K562 (cell line): ENCODE data around the gene ZNF646. TPM values are rescaled to one million over a fixed set of nuclear protein-coding genes. Genes with fewer than 3 reads are reported as not detected.

Experiments
- CBFB ChIP-seq: sonication (generic); formaldehyde crosslinking; IDR thresholded peaks from 2 replicates; pipeline ENCODE4 v1.4.0; 2020; ENCODE audit warnings: mild to moderate bottlenecking, missing genetic modification reagents
- CHD1 ChIP-seq: fragments of 200-600 bp; sonication (generic); IDR thresholded peaks from one replicate; pipeline ENCODE4 v1.6.1; 2012; ENCODE audit warnings: mild to moderate bottlenecking, moderate library complexity, low read length, inconsistent platforms
- GTF2E2 ChIP-seq: fragments of 200-800 bp; sonication (Bioruptor generic); IDR thresholded peaks from 2 replicates; pipeline ENCODE4 v1.6.1; 2016; ENCODE audit warnings: missing genetic modification characterization, missing compliant biosample characterization
- HDAC8 ChIP-seq: fragments of 450-650 bp; IDR thresholded peaks from 2 replicates; pipeline ENCODE4 v1.6.1; 2016; ENCODE audit warnings: mild to moderate bottlenecking, missing genetic modification characterization, moderate library complexity, missing compliant biosample characterization
- L3MBTL2 ChIP-seq: fragments of 450-650 bp; IDR thresholded peaks from 2 replicates; pipeline ENCODE4 v1.6.1; 2016; ENCODE audit warnings: mild to moderate bottlenecking, moderate library complexity
- MYC ChIP-seq, 2 experiments: fragments of 250-450 bp in 1 of 2; sonication (Bioruptor Pico) in 1 of 2; IDR thresholded peaks; 2 replicates each; pipeline versions ENCODE4 v1.5.1 to v1.6.1; 2012 to 2021; ENCODE audit warnings: low read depth in 2 of 2, borderline replicate concordance in 1 of 2, improper control_type of control experiment in 1 of 2, low read length in 1 of 2, mild to moderate bottlenecking in 1 of 2, moderate library complexity in 1 of 2
- NEUROD1 ChIP-seq: fragments of 150-350 bp; IDR thresholded peaks from 2 replicates; pipeline ENCODE4 v1.6.1; 2014; ENCODE audit warnings: borderline replicate concordance, low read length, low read depth; ENCODE audit not compliant: partially characterized antibody
- PHB2 ChIP-seq: fragments of 450-650 bp; IDR thresholded peaks from 2 replicates; pipeline ENCODE4 v1.6.1; 2017; ENCODE audit warnings: low read depth
- SIRT6 ChIP-seq: IDR thresholded peaks from one replicate; pipeline ENCODE4 v1.6.1; 2012; ENCODE audit warnings: low read depth, mild to moderate bottlenecking, control low read depth, inconsistent platforms, low read length, moderate library complexity
- TCF3 ChIP-seq: sonication (generic); formaldehyde crosslinking; IDR thresholded peaks from 2 replicates; pipeline ENCODE4 v1.4.0; 2020; ENCODE audit warnings: mild to moderate bottlenecking, missing genetic modification reagents
- TCF7L2 ChIP-seq: fragments of 150-350 bp; IDR thresholded peaks from 2 replicates; pipeline ENCODE4 v1.6.1; 2016; ENCODE audit warnings: low read depth, mild to moderate bottlenecking, low read length, moderate library complexity
- TGIF2 ChIP-seq: sonication (generic); formaldehyde crosslinking; IDR thresholded peaks from 2 replicates; pipeline ENCODE4 v1.8.1; 2022; ENCODE audit warnings: mild to moderate bottlenecking, missing genetic modification reagents, moderate library complexity
- ZBTB17 ChIP-seq: fragments of 450-650 bp; formaldehyde crosslinking; IDR thresholded peaks from 2 replicates; pipeline ENCODE4 v1.4.0; 2020; ENCODE audit warnings: mild to moderate bottlenecking
- ZFP30 ChIP-seq: fragments of 250-450 bp; sonication (Bioruptor Pico); IDR thresholded peaks from 2 replicates; pipeline ENCODE4 v1.8.0; 2022; ENCODE audit warnings: moderate library complexity, mild to moderate bottlenecking, inconsistent platforms, borderline replicate concordance
- ZNF174 ChIP-seq: fragments of 250-450 bp; sonication (Bioruptor Pico); IDR thresholded peaks from 2 replicates; pipeline ENCODE4 v1.4.0; 2020; ENCODE audit warnings: mild to moderate bottlenecking
- ZNF436 ChIP-seq: fragments of 250-450, 450-650 bp; sonication (Bioruptor Pico); formaldehyde crosslinking; IDR thresholded peaks from 2 replicates; pipeline ENCODE4 v1.7.0; 2020; ENCODE audit warnings: mild to moderate bottlenecking
- ZNF589 ChIP-seq: fragments of 200-800 bp; sonication (Bioruptor generic); IDR thresholded peaks from 2 replicates; pipeline ENCODE4 v1.6.1; 2016; ENCODE audit warnings: low read depth, missing genetic modification characterization, missing compliant biosample characterization
- ZNF76 ChIP-seq: fragments of 250-450 bp; sonication (Bioruptor Pico); IDR thresholded peaks from 2 replicates; pipeline ENCODE4 v1.4.0; 2020; ENCODE audit warnings: mild to moderate bottlenecking, moderate library complexity, borderline replicate concordance
- ZNF830 ChIP-seq: fragments of 250-450 bp; sonication (Bioruptor Pico); IDR thresholded peaks from 2 replicates; pipeline ENCODE4 v1.5.0; 2021; ENCODE audit warnings: mild to moderate bottlenecking
- polyA plus RNA-seq, 8 experiments: library from polyadenylated mRNA; depleted of rRNA in 4 of 8; stranded (reverse) in 5 of 8; unstranded in 3 of 8; fragments of >200 nt; fragmentation: Nextera tagmentation in 2 of 8; fragmentation: Illumina TruSeq in 1 of 8; extraction: Ambion mirVana in 2 of 8; extraction: Trizol in 1 of 8; gene quantifications; 2 replicates each; pipeline versions ENCODE4 v1.2.1 to v1.2.3, GENCODE V29; 2011 to 2014; ENCODE audit warnings: inconsistent platforms in 1 of 8, missing spikeins in 1 of 8
- total RNA-seq, 7 experiments: library from RNA; depleted of rRNA in 6 of 7; stranded (reverse); fragments of >200 nt in 6 of 7; fragmentation: Illumina TruSeq in 2 of 7; extraction: Trizol in 2 of 7; gene quantifications; 2 replicates each; pipeline versions ENCODE4 v1.2.1 to v1.2.3, GENCODE V29; 2011 to 2021; ENCODE audit warnings: low replicate concordance in 1 of 7
- TF ChIP-seq, protein P1 (sequence below), 2 experiments: fragments of 450-650 bp in 1 of 2; IDR thresholded peaks; 2 replicates each; pipeline ENCODE4 v1.6.1; 2011 to 2017; ENCODE audit warnings: low read depth in 2 of 2, antibody characterized with exemption in 1 of 2, borderline replicate concordance in 1 of 2, low read length in 1 of 2, mild to moderate bottlenecking in 1 of 2, mixed read lengths in 1 of 2; ENCODE audit not compliant: control insufficient read depth in 1 of 2
- TF ChIP-seq, protein P2 (sequence below): fragments of 450-650 bp; IDR thresholded peaks from 2 replicates; pipeline ENCODE4 v1.6.1; 2016; ENCODE audit warnings: missing biosample characterization, missing genetic modification characterization
- TF ChIP-seq, protein P3 (sequence below), 2 experiments: IDR thresholded peaks; 2 replicates each; pipeline ENCODE4 v1.6.1; 2011; ENCODE audit warnings: borderline replicate concordance in 1 of 2, control low read depth in 1 of 2, low read depth in 1 of 2, low read length in 1 of 2, mild to moderate bottlenecking in 1 of 2, mixed read lengths in 1 of 2, moderate library complexity in 1 of 2; ENCODE audit not compliant: insufficient read depth in 1 of 2, insufficient read length in 1 of 2, poor library complexity in 1 of 2, severe bottlenecking in 1 of 2; ENCODE audit errors: extremely low read depth in 1 of 2

The ZNF646 gene
- total and polyA plus RNA-seq, 9 of the 15 experiments (the other 6 are each of a cell fraction or from before 2014, with no cell fraction given) = 0.08 to 20.6 (median 8.0) TPM

DNA sequence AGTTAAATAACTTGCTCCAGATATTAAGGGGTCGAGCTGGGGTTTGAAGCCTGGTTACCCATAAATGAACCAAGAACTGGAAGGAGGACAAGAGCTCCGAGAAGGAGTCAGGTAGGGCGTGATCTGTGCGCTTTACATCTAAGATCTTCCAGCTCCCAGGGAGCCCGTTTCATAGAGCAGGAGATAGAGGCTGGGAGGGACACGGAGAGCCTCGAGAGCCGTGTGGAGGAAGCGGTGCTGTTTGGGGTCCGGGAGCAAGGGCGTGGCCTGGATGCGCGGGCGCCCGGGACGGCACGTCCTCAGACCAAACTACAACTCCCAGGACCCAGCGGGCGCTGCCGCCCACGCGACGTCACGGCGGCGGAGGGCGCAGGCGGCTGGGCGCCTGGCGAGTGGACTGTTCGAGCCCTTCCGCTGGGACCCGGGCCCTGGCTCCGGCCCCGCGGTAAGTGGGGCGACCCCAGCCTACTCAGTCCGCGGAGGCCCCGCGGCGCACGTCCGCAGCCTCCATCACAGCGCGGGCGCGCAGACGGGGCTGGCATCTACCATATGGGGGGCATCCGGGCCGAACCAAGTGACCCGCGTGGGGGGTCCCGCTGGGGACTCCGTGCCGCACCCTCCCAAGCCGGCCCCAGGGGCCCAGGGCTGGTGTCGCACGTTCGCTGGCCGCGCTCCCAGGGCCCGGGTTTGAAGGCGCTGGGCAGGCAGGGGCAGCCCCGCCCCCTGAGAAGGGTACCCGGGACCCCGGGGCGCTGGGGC, 34.0 kb downstream of the ZNF646 start, which contains the start of gene BCKDK (continued):
- TF ChIP-seq, protein P1, sequence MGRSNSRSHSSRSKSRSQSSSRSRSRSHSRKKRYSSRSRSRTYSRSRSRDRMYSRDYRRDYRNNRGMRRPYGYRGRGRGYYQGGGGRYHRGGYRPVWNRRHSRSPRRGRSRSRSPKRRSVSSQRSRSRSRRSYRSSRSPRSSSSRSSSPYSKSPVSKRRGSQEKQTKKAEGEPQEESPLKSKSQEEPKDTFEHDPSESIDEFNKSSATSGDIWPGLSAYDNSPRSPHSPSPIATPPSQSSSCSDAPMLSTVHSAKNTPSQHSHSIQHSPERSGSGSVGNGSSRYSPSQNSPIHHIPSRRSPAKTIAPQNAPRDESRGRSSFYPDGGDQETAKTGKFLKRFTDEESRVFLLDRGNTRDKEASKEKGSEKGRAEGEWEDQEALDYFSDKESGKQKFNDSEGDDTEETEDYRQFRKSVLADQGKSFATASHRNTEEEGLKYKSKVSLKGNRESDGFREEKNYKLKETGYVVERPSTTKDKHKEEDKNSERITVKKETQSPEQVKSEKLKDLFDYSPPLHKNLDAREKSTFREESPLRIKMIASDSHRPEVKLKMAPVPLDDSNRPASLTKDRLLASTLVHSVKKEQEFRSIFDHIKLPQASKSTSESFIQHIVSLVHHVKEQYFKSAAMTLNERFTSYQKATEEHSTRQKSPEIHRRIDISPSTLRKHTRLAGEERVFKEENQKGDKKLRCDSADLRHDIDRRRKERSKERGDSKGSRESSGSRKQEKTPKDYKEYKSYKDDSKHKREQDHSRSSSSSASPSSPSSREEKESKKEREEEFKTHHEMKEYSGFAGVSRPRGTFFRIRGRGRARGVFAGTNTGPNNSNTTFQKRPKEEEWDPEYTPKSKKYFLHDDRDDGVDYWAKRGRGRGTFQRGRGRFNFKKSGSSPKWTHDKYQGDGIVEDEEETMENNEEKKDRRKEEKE (IDR thresholded peaks at IDR 0.05; ENCODE audit: borderline replicate concordance in 1 of 2, control insufficient read depth in 1 of 2, low read depth in 2 of 2, low read length in 1 of 2) = no peak
- TF ChIP-seq, protein P2, sequence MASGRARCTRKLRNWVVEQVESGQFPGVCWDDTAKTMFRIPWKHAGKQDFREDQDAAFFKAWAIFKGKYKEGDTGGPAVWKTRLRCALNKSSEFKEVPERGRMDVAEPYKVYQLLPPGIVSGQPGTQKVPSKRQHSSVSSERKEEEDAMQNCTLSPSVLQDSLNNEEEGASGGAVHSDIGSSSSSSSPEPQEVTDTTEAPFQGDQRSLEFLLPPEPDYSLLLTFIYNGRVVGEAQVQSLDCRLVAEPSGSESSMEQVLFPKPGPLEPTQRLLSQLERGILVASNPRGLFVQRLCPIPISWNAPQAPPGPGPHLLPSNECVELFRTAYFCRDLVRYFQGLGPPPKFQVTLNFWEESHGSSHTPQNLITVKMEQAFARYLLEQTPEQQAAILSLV (tag) = no peak
- TF ChIP-seq ZNF174 (CRISPR knock-in tag) (no peak), ZFP30 (CRISPR knock-in tag) (no peak), ZBTB17 (CRISPR knock-in tag) (no peak), ZNF830 (CRISPR knock-in tag) (no peak), ZNF589 (no peak), ZNF436 (CRISPR knock-in tag) (no peak), SIRT6 (no peak), HDAC8 (tag) (no peak), ZNF76 (CRISPR knock-in tag) (no peak), MYC (IDR thresholded peaks at IDR 0.05; ENCODE audit: low read depth, low read length) (no peak), MYC (CRISPR knock-in tag; IDR thresholded peaks at IDR 0.05; ENCODE audit: borderline replicate concordance, low read depth) (no peak), TCF7L2 (no peak), CBFB (CRISPR knock-in tag) (no peak), CHD1 (no peak), TCF3 (CRISPR knock-in tag) (no peak), PHB2 (no peak), L3MBTL2 (peak; percentile 78), TGIF2 (CRISPR knock-in tag) (0 out of 2 replicates have a peak, but pooled peaks have one; percentile 29), NEUROD1 (no peak), GTF2E2 (tag) (no peak)
- TF ChIP-seq, protein P3, sequence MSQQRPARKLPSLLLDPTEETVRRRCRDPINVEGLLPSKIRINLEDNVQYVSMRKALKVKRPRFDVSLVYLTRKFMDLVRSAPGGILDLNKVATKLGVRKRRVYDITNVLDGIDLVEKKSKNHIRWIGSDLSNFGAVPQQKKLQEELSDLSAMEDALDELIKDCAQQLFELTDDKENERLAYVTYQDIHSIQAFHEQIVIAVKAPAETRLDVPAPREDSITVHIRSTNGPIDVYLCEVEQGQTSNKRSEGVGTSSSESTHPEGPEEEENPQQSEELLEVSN (IDR thresholded peaks at IDR 0.05; ENCODE audit: borderline replicate concordance in 1 of 2, extremely low read depth in 1 of 2, insufficient read depth in 1 of 2, insufficient read length in 1 of 2, low read depth in 1 of 2, low read length in 1 of 2, poor library complexity in 1 of 2, severe bottlenecking in 1 of 2) = peak; percentile 42 to 56
